Measurements from ENCODE around the gene EPHB1.
"Not testable (repeated sequence)": the region's sequence is repeated elsewhere in the genome, so short reads cannot be mapped to it uniquely, and the experiment has no call there.

The EPHB1 gene

GRCh38 chr3:135093121-135093520, 298.1 kb downstream of the EPHB1 start:
- DNase-seq, result no peak

GRCh38 chr3:135097276-135097946, 302.4 kb downstream of the EPHB1 start:
- no peak for DNase-seq

GRCh38 chr3:135099734-135100355, 304.8 kb downstream of the EPHB1 start:
- no peak for DNase-seq

- no peak for DNase-seq
These were observed 305.3 kb downstream of the EPHB1 start for GRCh38 chr3:135100366-135100765.

GRCh38 chr3:135103917-135104316, 308.9 kb downstream of the EPHB1 start:
- DNase-seq, result no peak

- DNase-seq, result peak; percentile 38
These were observed 311.4 kb downstream of the EPHB1 start for GRCh38 chr3:135106445-135106844.

GRCh38 chr3:135107043-135107442, 312.0 kb downstream of the EPHB1 start:
- no peak for DNase-seq

GRCh38 chr3:135109681-135110080, 314.6 kb downstream of the EPHB1 start:
- no peak for DNase-seq

GRCh38 chr3:135114551-135114950, 319.5 kb downstream of the EPHB1 start:
- not testable (repeated sequence) for DNase-seq

- DNase-seq, result no peak
These were observed 322.9 kb downstream of the EPHB1 start for GRCh38 chr3:135117977-135118376.

GRCh38 chr3:135118792-135119191, 323.7 kb downstream of the EPHB1 start:
- DNase-seq, result no peak

GRCh38 chr3:135125171-135125801, 330.2 kb downstream of the EPHB1 start:
- peak; percentile 48 for DNase-seq

- DNase-seq, result no peak
These were observed 332.9 kb downstream of the EPHB1 start for GRCh38 chr3:135127946-135128470.

GRCh38 chr3:135128818-135129217, 333.8 kb downstream of the EPHB1 start:
- no peak for DNase-seq

- DNase-seq, result no peak
These were observed 336.2 kb downstream of the EPHB1 start for GRCh38 chr3:135131290-135131689.

- DNase-seq, result no peak
These were observed 339.0 kb downstream of the EPHB1 start for GRCh38 chr3:135133905-135134683.

- no peak for DNase-seq
These were observed 339.6 kb downstream of the EPHB1 start for GRCh38 chr3:135134684-135135075.

- DNase-seq, result no peak
These were observed 340.4 kb downstream of the EPHB1 start for GRCh38 chr3:135135445-135135844.

- no peak for DNase-seq
These were observed 341.5 kb downstream of the EPHB1 start for GRCh38 chr3:135136361-135137100.

- DNase-seq, result no peak
These were observed 342.2 kb downstream of the EPHB1 start for GRCh38 chr3:135137296-135137695.

- DNase-seq, result no peak
These were observed 343.7 kb downstream of the EPHB1 start for GRCh38 chr3:135138776-135139175.

- no peak for DNase-seq
These were observed 345.5 kb downstream of the EPHB1 start for GRCh38 chr3:135140591-135140990.

GRCh38 chr3:135141160-135141559, 346.1 kb downstream of the EPHB1 start:
- DNase-seq, result no peak
